IPS-20b (cell line): ENCODE results near the gene BARX2.
A peak's percentile ranks its signal among the peaks of the same experiment; 100 is the strongest.

Source experiments
- H3K27ac ChIP-seq: one replicate; pipeline ENCODE4 v1.5.1; 2013; ENCODE audit warnings: low read length
- H3K27me3 ChIP-seq: 2 replicates; pipeline ENCODE4 v1.6.1; 2013; ENCODE audit warnings: mild to moderate bottlenecking, low read length, inconsistent platforms; ENCODE audit not compliant: insufficient read depth
- H3K36me3 ChIP-seq: 2 replicates; pipeline ENCODE4 v1.6.1; 2013; ENCODE audit warnings: low read depth, mild to moderate bottlenecking, inconsistent platforms, low read length, moderate library complexity; ENCODE audit not compliant: insufficient read depth
- H3K4me1 ChIP-seq: 2 replicates; pipeline ENCODE4 v1.6.1; 2013; ENCODE audit warnings: mild to moderate bottlenecking, control low read depth, inconsistent platforms, low read length, moderate library complexity; ENCODE audit not compliant: insufficient read depth
- H3K4me3 ChIP-seq: 2 replicates; pipeline ENCODE4 v1.5.1; 2013; ENCODE audit warnings: mild to moderate bottlenecking, low read length, inconsistent platforms
- H3K9ac ChIP-seq: 2 replicates; pipeline ENCODE4 v1.6.1; 2013; ENCODE audit warnings: low read depth, mild to moderate bottlenecking, inconsistent platforms, low read length, moderate library complexity
- H3K9me3 ChIP-seq: 2 replicates; pipeline ENCODE4 v1.6.1; 2013; ENCODE audit warnings: mild to moderate bottlenecking, low read depth, low read length, inconsistent platforms; ENCODE audit not compliant: insufficient read depth

The BARX2 gene

DNA sequence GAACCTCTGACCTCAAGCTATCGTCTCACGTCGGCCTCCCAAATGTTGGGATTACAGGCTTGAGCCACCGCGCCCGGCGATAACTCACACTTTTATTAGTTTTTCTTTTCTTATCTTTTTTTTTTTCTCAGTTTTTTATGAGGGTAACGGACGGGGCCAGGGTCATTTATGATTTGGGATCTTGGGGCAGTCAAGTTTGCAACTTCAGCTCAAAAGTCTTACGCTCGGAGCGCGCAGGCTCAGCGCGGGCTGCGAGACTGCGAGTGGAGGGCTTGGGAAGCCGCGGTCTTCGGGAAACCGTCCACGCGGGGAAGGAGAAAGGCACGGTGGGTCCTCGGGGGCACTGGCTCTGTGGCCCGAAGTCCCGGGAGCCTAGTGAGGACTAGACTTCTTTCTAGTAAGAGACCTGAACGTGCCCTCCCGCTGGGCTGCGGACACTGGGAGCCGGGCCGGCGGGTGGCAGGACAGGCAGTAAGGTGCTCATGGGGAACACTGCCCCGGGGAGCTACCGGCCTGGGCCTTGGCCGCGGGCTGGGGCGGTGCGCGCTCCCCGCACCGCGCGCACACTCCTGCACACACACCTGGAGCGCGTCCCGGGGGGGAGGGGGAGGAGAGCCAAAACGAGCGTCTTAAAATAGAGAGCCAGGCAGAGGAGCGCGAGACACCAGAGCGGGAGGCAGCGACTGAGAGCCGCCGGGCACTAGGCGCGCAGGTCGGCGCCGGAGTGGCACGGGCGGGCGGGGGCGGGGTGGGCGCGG lies 476 bp upstream of the BARX2 start:
- peak overlapping the region; percentile 67; the same call in 1 of the 2 replicates for H3K4me3 ChIP-seq

DNA sequence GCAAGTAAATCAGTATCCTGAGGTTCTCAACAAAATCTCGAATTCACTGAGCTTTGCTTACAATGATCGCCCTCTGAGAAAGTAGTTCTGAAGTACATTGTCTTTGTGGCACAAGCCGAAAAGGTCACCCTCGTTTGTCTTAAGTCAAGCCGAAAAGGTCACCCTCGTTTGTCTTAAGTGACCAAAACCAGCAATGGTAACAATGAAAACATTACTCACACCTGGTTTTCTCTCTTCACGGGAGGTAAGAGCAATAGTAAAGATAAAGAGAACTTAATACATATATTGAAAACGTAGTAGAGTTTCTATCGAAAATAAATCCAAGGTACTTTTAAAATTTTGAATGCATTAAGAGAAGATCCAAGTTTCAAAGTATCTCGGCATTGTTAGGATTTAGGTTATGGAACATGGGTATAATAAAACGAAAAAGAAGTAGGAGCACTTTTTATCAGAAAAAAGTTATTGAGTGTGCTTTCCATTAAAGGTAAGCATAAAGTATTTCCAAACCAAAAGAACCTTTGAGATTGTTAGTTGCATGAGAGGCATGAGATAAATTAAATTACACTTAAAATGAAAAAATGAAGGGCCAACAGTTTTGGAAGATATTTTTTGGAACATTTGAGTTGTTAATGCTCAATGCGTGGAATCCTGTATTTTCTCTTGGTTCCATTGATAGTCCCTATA lies 1.2 kb downstream of the BARX2 start:
- Histone ChIP-seq H3K4me3 (peak overlapping the region; percentile 71), H3K27ac (no peak overlapping the region), H3K36me3 (no peaks in the 10 kb centered on the region), H3K9me3 (no peaks in the 10 kb centered on the region; the same call in 1 of the 2 replicates), H3K9ac (no peak overlapping the region), H3K4me1 (peaks cover 9% of the 10 kb centered on the region; the same call in 1 of the 2 replicates), H3K27me3 (peaks cover 86% of the 10 kb centered on the region)

More for the DNA sequence above, 476 bp upstream of the BARX2 start:
- peaks cover 100% of the 10 kb centered on the region for H3K27me3 ChIP-seq
- H3K9ac ChIP-seq = no peak overlapping the region
- H3K27ac ChIP-seq = no peak overlapping the region
- peaks cover 9% of the 10 kb centered on the region; the same call in 1 of the 2 replicates for H3K4me1 ChIP-seq
- no peaks in the 10 kb centered on the region for H3K36me3 ChIP-seq
- H3K9me3 ChIP-seq = no peaks in the 10 kb centered on the region; the same call in 1 of the 2 replicates

DNA sequence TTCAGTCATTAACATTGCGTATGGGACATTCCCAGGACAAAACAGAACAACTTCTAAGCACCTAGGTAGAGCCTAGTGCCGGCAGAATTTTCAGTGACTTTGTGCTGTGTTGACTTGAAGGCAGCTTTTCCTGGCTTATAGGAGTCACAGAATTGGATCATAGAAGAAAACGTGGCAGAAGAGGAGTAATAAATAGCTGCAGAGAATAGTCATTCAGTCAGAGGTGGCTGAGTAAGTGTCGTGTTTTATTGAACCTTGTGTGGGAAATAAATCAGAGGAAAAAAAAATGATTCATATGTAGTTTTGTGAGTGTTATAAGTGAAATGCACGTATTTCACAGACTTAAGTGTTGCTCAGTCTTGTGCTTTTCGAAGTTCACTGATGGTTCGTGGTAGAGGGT lies 2.1 kb downstream of the BARX2 start:
- Histone ChIP-seq H3K4me1 (peaks cover 9% of the 10 kb centered on the region; the same call in 1 of the 2 replicates), H3K27me3 (peaks cover 77% of the 10 kb centered on the region), H3K27ac (no peak overlapping the region), H3K9me3 (no peaks in the 10 kb centered on the region; the same call in 1 of the 2 replicates), H3K9ac (no peak overlapping the region), H3K36me3 (no peaks in the 10 kb centered on the region), H3K4me3 (no peak overlapping the region)

DNA sequence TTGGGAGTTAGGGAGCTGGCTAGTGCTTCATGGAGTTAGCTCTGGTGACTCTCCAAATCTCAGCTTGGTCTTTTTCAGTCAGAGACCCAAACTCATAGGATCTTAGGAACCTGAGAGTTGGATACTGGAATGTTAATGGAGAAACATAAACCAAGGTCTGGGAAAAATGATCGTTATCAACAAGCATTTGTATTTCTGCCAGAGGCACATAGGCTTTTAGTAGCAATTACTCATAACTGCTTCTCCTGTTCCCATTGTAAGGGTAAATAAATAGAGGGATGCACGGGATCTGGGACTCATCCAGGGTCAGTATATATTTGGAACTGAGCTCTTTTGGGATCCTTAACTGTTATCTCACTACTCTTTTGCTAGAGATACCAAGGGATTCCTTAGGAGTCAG lies 4.8 kb downstream of the BARX2 start:
- Histone ChIP-seq H3K9me3 (no peaks in the 10 kb centered on the region), H3K27ac (no peak overlapping the region)

DNA sequence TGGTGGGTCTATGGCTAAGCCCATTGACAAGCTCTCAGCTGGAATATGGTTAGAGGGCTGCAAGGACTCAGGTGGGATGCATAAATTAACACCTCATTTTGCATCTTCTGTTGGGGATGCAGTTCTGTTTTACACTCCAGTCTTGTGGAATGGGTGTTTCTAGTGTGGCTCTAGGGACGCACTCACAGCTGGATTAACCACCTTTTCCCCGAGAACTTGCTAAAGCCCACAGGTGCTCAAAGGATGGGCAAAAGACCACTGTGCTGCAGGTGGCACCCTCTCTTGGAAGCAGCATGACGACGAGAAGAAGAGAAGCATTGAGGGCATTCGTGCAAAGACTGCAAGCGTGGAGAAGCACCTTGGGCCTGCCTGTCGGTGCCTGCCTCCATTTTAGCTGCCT lies 6.9 kb downstream of the BARX2 start:
- Histone ChIP-seq H3K27ac (no peak overlapping the region), H3K36me3 (no peaks in the 10 kb centered on the region), H3K27me3 (peaks cover 29% of the 10 kb centered on the region), H3K4me1 (no peaks in the 10 kb centered on the region), H3K9me3 (no peaks in the 10 kb centered on the region), H3K4me3 (no peak overlapping the region), H3K9ac (no peak overlapping the region)

More for the DNA sequence above, 4.8 kb downstream of the BARX2 start:
- Histone ChIP-seq H3K36me3 (no peaks in the 10 kb centered on the region), H3K4me1 (peaks cover 9% of the 10 kb centered on the region; the same call in 1 of the 2 replicates), H3K4me3 (no peak overlapping the region), H3K9ac (no peak overlapping the region), H3K27me3 (peaks cover 50% of the 10 kb centered on the region)

DNA sequence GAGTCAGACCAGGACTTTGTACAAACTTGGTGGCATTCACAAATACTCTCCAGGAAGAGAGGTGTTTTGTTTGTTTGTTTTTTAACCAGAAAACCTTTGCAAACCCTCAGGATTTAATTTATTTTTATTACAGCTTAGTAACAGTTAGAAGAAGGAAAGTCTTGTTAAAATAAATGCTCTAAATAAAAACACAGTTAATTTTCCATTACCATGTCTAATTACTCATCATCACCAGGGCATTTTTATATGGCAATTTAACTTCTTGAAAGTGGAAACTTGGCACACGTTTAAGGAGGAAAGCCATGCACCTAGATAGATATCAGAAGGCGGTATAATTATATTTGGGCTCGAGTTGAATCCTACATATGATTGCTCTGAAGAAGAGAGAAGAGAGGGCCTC lies 7.4 kb downstream of the BARX2 start:
- Histone ChIP-seq H3K9ac (no peak overlapping the region), H3K36me3 (no peaks in the 10 kb centered on the region), H3K4me1 (no peaks in the 10 kb centered on the region), H3K9me3 (no peaks in the 10 kb centered on the region), H3K4me3 (no peak overlapping the region), H3K27me3 (peaks cover 24% of the 10 kb centered on the region), H3K27ac (no peak overlapping the region)

DNA sequence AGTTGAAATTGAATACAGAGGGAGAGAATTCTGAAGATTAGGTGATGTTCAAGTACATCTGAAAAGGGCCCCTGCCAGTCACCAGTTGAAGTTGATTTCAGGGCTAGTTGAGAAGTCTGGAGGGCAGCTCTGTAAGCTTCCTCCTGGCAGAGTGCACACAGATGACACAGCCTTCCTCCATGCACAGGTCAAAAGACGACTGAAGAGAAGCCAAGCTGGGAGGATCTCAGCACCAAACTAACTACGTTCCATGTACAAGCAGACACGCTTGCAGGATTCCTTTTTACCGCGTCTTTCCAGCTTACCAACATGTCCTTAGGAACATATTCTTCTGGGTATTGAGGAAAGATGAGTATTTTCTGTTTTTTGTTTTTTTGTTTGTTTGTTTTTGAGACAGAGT lies 7.9 kb downstream of the BARX2 start:
- no peak overlapping the region for H3K27ac ChIP-seq
- no peaks in the 10 kb centered on the region for H3K36me3 ChIP-seq
- H3K4me3 ChIP-seq = no peak overlapping the region
- no peaks in the 10 kb centered on the region for H3K9me3 ChIP-seq
- no peak overlapping the region for H3K9ac ChIP-seq
- no peaks in the 10 kb centered on the region for H3K4me1 ChIP-seq
- peaks cover 20% of the 10 kb centered on the region for H3K27me3 ChIP-seq

DNA sequence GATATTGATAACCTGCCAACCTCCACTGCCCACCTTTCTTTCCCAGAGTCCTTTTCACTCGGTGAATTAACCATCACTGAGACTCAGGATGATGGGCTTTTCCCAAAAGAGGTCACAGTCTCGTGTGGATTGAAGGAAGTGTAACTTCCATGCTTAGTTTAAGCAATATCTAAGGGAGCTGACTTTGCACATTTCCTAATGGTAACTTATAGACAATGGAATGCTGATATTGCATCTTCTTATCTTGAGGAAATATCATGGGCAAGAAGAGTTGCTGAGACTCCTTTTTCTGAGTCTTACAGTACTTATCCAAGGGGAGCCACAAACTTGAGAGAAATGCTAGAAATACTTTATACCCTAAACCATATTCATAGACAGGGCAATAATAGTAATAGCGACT lies 8.8 kb downstream of the BARX2 start:
- no peak overlapping the region for H3K9ac ChIP-seq
- no peaks in the 10 kb centered on the region for H3K4me1 ChIP-seq
- H3K36me3 ChIP-seq = no peaks in the 10 kb centered on the region
- peaks cover 11% of the 10 kb centered on the region for H3K27me3 ChIP-seq
- H3K27ac ChIP-seq = no peak overlapping the region
- no peaks in the 10 kb centered on the region for H3K9me3 ChIP-seq
- H3K4me3 ChIP-seq = no peak overlapping the region

DNA sequence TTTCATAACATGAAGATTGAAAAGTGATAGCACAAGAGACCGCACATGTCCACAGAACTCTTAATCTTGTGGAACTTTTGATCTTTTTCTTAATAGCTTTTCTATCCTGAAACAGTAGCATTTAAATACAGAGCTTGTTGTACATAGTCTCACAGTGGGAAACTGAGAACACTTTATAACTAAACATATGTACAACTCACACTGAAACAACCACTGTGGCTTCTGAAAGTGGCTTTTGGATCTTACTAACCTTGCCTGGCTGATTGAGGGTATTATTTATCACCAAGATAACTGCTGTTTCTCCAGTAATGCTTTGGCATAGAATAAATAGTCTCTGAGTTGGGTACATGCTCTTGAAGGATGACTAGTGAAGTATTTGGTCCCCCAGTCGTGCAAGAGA lies 10.2 kb downstream of the BARX2 start:
- H3K9ac ChIP-seq = no peak overlapping the region

DNA sequence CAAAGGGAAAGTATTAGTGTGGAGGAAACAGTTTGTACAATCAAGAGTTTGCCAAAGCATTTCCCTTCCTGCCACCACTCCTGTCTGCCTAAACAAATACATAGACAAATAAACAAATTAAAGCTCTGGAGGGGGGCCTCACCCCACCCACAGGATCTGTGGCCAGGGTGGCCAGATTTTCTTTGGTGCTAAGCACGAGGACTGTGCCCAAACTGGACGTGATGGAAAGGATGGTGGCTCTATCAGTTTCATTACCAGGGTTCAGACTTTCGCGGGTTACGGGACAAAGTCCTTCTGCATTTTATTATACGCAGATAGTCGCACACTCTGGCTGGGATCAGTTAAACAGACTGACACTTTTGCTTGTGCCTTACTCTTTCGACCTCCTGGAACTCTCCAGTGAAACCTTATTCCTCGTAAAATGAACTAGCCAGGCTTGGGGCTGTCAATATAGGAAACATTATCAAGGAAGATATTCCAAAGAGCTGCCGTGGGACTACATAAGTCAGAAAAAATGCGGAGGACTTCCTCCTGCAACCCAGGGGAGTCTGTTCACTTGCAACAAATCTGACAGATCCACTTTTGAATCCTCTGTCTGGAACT lies 11.2 kb downstream of the BARX2 start:
- Histone ChIP-seq H3K9ac (no peak overlapping the region), H3K36me3 (no peaks in the 10 kb centered on the region), H3K4me1 (no peaks in the 10 kb centered on the region), H3K27me3 (no peaks in the 10 kb centered on the region), H3K27ac (no peak overlapping the region), H3K9me3 (no peaks in the 10 kb centered on the region), H3K4me3 (no peak overlapping the region)

More for the DNA sequence above, 10.2 kb downstream of the BARX2 start:
- Histone ChIP-seq H3K9me3 (no peaks in the 10 kb centered on the region), H3K36me3 (no peaks in the 10 kb centered on the region), H3K4me1 (no peaks in the 10 kb centered on the region), H3K27ac (no peak overlapping the region), H3K27me3 (no peaks in the 10 kb centered on the region), H3K4me3 (no peak overlapping the region)

DNA sequence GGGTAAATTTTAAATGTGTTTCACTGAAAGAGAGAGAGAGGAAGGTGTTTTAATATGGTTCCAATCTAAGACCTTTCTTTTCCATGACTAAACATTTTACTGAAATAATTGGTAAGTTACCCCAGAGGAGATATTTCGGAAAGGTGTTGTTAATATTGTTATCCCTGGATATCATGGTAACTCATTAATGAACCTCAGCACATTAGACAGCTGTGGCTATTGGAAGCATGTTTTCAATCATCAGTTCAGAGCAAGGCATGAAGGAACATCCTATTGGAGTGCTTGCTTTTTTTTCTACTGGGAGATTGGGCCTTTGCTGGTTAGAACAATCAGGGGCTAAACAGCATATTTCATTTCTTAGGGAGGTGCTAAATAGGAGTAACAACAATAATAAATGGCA lies 11.8 kb downstream of the BARX2 start:
- H3K9me3 ChIP-seq = no peaks in the 10 kb centered on the region

More for the DNA sequence above, 11.8 kb downstream of the BARX2 start:
- H3K4me3 ChIP-seq = no peak overlapping the region
- no peak overlapping the region for H3K9ac ChIP-seq
- H3K27ac ChIP-seq = no peak overlapping the region
- H3K4me1 ChIP-seq = no peaks in the 10 kb centered on the region
- no peaks in the 10 kb centered on the region for H3K27me3 ChIP-seq
- H3K36me3 ChIP-seq = no peaks in the 10 kb centered on the region
